ENCODE data around the gene SH2D3C. TPM values are rescaled to one million over a fixed set of nuclear protein-coding genes. Genes with fewer than 3 reads are reported as not detected.
A peak's percentile ranks its signal among the peaks of the same experiment; 100 is the strongest.

SH2D3C gene
- total and polyA plus RNA-seq, 9 of the 15 experiments (the other 6 are each of a cell fraction or from before 2014, with no cell fraction given) = 0.03 to 1.2 (median 0.22) TPM; not detected in 1

DNA sequence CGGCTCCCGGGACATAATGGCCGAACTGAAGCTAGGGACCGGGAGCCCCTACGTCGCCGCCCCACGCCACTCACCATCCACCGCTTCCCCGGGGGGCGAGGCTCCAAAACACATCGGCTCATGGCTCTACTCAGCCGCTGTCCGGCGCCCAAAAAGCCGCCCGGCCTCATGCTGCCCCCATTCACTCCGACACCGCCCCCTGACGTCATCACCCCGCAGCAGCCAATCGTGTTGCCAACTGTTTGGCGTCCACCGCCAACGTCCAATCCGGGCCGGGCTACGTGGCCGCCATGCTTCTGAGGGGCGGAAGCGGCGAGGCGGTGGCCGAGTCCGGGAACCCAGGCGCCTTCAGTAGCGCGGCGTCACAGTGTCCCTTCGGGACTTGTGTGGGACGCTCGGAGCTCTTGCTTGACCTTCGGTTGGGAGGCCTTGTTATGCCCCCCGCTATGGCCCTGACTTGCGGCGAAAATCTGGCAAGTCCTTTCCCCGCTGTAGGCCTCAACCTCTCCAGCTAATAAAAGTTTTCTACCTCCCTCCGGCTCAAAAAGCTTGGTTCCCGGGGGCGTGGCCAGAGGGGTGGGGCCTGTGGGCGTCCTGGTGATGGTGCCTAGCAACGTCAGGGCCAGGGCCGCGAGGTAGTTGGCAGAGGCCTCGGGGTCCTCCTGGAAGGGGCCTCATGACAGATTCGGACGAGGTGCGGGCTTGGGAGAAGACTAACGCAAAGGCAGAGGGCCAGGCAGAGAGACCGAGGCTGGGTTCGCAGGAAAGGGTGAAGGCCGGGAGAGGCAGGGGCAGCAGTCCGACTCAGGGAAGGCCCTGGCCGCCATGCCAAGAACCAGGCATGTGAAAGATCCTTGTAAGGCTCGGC lies 62.8 kb downstream of the SH2D3C start, which contains the start of the genes PTRH1 and TTC16 (continued):
- TF ChIP-seq NFIX (CRISPR knock-in tag; IDR thresholded peaks at IDR 0.05; ENCODE audit: low read depth) (no peak), EGR1 (conservative IDR thresholded peaks at IDR 0.05) (peak; percentile 68), FOXA3 (CRISPR knock-in tag; conservative IDR thresholded peaks at IDR 0.05 in 1 of 2, IDR thresholded peaks at IDR 0.05 in 1 of 2) (no peak), POU5F1 (IDR thresholded peaks at IDR 0.05; ENCODE audit: borderline replicate concordance, low read depth, low read length, partially characterized antibody) (no peak), ZNF174 (CRISPR knock-in tag; IDR thresholded peaks at IDR 0.05) (no peak), KAT7 (CRISPR knock-in tag; IDR thresholded peaks at IDR 0.05; ENCODE audit: borderline replicate concordance) (no peak), CCNT2 (IDR thresholded peaks at IDR 0.05; ENCODE audit: borderline replicate concordance, extremely low read depth, insufficient read length, low read depth, low read length) (no peak), ZNF224 (CRISPR knock-in tag; IDR thresholded peaks at IDR 0.05) (no peak), XRCC4 (IDR thresholded peaks at IDR 0.05; ENCODE audit: extremely low read depth, insufficient read depth, insufficient read length) (no peak), JUNB (CRISPR knock-in tag; conservative IDR thresholded peaks at IDR 0.05) (peak; percentile 68; the same call in 1 of the 2 replicates), ADNP (tag; IDR thresholded peaks at IDR 0.05) (no peak), SOX6 (IDR thresholded peaks at IDR 0.05) (no peak), SIN3B (IDR thresholded peaks at IDR 0.05; ENCODE audit: low read depth) (peak; percentile 66; the same call in 1 of the 2 replicates), ZNF584 (CRISPR knock-in tag; IDR thresholded peaks at IDR 0.05; ENCODE audit: low read depth) (no peak), ZNF436 (CRISPR knock-in tag; IDR thresholded peaks at IDR 0.05) (no peak), NCOA6 (IDR thresholded peaks at IDR 0.05) (no peak), NCOA2 (IDR thresholded peaks at IDR 0.05; ENCODE audit: partially characterized antibody in 2 of 2) (peak in 1 of 2 experiments; percentile 93)
- TF ChIP-seq, protein P1, sequence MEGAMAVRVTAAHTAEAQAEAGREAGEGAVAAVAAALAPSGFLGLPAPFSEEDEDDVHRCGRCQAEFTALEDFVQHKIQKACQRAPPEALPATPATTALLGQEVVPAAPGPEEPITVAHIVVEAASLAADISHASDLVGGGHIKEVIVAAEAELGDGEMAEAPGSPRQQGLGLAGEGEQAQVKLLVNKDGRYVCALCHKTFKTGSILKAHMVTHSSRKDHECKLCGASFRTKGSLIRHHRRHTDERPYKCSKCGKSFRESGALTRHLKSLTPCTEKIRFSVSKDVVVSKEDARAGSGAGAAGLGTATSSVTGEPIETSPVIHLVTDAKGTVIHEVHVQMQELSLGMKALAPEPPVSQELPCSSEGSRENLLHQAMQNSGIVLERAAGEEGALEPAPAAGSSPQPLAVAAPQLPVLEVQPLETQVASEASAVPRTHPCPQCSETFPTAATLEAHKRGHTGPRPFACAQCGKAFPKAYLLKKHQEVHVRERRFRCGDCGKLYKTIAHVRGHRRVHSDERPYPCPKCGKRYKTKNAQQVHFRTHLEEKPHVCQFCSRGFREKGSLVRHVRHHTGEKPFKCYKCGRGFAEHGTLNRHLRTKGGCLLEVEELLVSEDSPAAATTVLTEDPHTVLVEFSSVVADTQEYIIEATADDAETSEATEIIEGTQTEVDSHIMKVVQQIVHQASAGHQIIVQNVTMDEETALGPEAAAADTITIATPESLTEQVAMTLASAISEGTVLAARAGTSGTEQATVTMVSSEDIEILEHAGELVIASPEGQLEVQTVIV (CRISPR knock-in tag; IDR thresholded peaks at IDR 0.05; ENCODE audit: borderline replicate concordance) = no peak
- TF ChIP-seq, protein P2, sequence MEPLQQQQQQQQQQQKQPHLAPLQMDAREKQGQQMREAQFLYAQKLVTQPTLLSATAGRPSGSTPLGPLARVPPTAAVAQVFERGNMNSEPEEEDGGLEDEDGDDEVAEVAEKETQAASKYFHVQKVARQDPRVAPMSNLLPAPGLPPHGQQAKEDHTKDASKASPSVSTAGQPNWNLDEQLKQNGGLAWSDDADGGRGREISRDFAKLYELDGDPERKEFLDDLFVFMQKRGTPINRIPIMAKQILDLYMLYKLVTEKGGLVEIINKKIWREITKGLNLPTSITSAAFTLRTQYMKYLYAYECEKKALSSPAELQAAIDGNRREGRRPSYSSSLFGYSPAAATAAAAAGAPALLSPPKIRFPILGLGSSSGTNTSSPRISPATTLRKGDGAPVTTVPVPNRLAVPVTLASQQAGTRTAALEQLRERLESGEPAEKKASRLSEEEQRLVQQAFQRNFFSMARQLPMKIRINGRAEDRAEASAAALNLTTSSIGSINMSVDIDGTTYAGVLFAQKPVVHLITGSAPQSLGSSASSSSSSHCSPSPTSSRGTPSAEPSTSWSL (CRISPR knock-in tag; IDR thresholded peaks at IDR 0.05; ENCODE audit: borderline replicate concordance) = no peak
- TF ChIP-seq, protein P3, sequence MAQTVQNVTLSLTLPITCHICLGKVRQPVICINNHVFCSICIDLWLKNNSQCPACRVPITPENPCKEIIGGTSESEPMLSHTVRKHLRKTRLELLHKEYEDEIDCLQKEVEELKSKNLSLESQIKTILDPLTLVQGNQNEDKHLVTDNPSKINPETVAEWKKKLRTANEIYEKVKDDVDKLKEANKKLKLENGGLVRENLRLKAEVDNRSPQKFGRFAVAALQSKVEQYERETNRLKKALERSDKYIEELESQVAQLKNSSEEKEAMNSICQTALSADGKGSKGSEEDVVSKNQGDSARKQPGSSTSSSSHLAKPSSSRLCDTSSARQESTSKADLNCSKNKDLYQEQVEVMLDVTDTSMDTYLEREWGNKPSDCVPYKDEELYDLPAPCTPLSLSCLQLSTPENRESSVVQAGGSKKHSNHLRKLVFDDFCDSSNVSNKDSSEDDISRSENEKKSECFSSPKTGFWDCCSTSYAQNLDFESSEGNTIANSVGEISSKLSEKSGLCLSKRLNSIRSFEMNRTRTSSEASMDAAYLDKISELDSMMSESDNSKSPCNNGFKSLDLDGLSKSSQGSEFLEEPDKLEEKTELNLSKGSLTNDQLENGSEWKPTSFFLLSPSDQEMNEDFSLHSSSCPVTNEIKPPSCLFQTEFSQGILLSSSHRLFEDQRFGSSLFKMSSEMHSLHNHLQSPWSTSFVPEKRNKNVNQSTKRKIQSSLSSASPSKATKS (CRISPR knock-in tag; IDR thresholded peaks at IDR 0.05) = no peak

All from K562 (cell line).